ENCODE data around the gene COL19A1.

GRCh38 chr6:69895396-69895795, 29.0 kb downstream of the COL19A1 start:
- TF ChIP-seq POLR2A (IDR thresholded peaks at IDR 0.05) (no peak), CTCF (IDR thresholded peaks at IDR 0.05) (no peak)

Measured in breast epithelium (tissue), 3 donors.